ENCODE data around the gene MEFV. TPM values are rescaled to one million over a fixed set of nuclear protein-coding genes. Genes with fewer than 3 reads are reported as not detected.

The MEFV gene
- total and polyA plus RNA-seq, 2 of the 13 experiments (the other 11 are each of a cell fraction or from before 2014, with no cell fraction given), result 0.22 TPM; not detected in 1

- TF ChIP-seq XBP1 (CRISPR knock-in tag; IDR thresholded peaks at IDR 0.05) (peak; percentile 63; the same call in 1 of the 2 replicates), NONO (IDR thresholded peaks at IDR 0.05) (no peak), NONO (CRISPR knock-in tag; conservative IDR thresholded peaks at IDR 0.05) (peak; percentile 76; the same call in 1 of the 2 replicates), SP2 (CRISPR knock-in tag; IDR thresholded peaks at IDR 0.05) (peak; percentile 73), ZNF687 (CRISPR knock-in tag; IDR thresholded peaks at IDR 0.05) (peak; percentile 95), ZNF362 (CRISPR knock-in tag; IDR thresholded peaks at IDR 0.05; ENCODE audit: borderline replicate concordance) (peak; percentile 9; the same call in 1 of the 2 replicates), SKI (IDR thresholded peaks at IDR 0.05; ENCODE audit: partially characterized antibody) (peak; percentile 58), NFRKB (IDR thresholded peaks at IDR 0.05) (no peak), SRF (IDR thresholded peaks at IDR 0.05; ENCODE audit: low read depth, low read length) (no peak), RAD21 (CRISPR knock-in tag; IDR thresholded peaks at IDR 0.05) (peak; percentile 28), NFAT5 (CRISPR knock-in tag; IDR thresholded peaks at IDR 0.05) (no peak), HNF4G (IDR thresholded peaks at IDR 0.05; ENCODE audit: borderline replicate concordance, low read depth, low read length) (no peak), HNF4G (CRISPR knock-in tag; IDR thresholded peaks at IDR 0.05; ENCODE audit: borderline replicate concordance, low read depth) (no peak), HDAC2 (CRISPR knock-in tag; IDR thresholded peaks at IDR 0.05) (peak; percentile 56; the same call in 1 of the 2 replicates), MLX (CRISPR knock-in tag; IDR thresholded peaks at IDR 0.05) (peak; percentile 79), ETV5 (CRISPR knock-in tag; IDR thresholded peaks at IDR 0.05; ENCODE audit: borderline replicate concordance) (peak; percentile 84), POLR2A (IDR thresholded peaks at IDR 0.05; ENCODE audit: insufficient read depth in 1 of 2, low read depth in 2 of 2, low read length in 2 of 2) (peak; percentile 68 to 89), TOPORS (CRISPR knock-in tag; IDR thresholded peaks at IDR 0.05) (0 out of 2 replicates have a peak, but pooled peaks have one; percentile 28), FOSL1 (CRISPR knock-in tag; IDR thresholded peaks at IDR 0.05; ENCODE audit: borderline replicate concordance) (no peak)
These were observed 26.5 kb upstream of the MEFV start, which contains the start of gene ZNF263 (continued) for GRCh38 chr16:3282730-3283542.
